ENCODE results near the gene APP.
A peak's percentile ranks its signal among the peaks of the same experiment; 100 is the strongest.

APP gene

DNA sequence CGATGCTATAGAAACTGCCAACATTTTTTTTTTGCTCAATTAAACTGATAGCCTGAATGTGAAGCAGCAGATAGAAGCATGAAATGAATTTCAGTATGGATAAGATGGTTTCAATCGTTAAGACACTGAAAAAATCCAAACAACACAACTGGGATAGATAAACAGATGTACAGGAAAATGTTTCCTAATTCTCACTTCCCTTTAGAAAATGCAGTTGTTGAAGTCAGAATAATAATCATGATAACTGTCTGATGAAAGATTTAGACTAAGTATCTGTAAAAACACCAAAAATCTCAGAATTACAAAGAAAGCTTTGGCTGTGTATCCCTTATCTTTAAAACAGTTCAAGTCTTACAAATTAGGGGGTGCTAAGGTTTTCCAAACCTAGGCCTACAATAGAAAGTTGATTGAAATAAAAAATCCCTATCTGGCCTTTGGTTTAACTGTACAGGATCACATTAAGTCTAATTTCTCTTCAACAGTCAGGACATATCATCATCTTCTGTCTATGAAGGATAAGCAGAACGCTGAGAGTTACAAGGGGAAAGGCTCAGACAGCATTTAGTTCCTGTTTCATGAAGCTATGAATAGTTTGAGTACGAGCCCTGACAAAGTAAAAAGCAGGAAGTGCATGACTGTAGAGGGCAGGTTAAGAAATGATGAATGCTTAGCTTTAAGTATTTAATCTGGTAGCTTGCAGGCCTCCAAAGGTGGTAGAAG, 203.2 kb downstream of the APP start:
- peak in 1 of 6 experiments; percentile 10 for DNase-seq

DNA sequence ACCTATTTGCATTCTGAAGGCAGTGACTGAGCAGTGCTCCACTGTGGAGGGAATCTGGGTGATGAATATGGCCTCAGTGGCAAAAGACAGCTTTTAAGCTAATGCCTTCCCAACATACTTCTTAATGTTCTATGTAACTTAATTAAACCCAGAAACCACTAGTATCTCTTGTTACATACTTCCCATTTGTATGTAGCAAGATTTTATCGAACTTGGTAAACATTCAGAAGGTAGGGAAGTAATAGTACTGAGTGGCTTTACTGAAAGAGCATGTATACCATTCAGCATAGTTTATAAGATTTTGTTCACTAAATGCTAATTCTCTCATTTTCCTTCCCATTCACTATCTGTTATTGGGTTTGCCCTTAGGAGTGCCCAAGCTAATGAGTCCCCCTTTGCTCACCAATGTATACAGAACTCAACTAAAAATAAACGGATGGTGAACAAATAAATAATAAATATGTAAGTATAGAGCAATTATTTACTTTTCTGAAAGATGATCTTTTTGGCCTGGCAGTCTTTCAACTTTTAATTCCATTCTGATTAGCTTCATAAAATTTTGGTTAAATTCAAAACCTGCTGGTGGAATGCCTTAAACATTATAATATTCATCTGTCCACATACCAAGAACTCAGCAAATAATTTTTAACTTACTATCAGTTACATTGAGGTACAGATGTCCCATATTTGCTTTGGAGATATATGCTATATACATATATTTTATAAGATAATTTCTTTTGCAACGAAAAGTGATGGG, 204.4 kb downstream of the APP start:
- DNase-seq = no peak

DNA sequence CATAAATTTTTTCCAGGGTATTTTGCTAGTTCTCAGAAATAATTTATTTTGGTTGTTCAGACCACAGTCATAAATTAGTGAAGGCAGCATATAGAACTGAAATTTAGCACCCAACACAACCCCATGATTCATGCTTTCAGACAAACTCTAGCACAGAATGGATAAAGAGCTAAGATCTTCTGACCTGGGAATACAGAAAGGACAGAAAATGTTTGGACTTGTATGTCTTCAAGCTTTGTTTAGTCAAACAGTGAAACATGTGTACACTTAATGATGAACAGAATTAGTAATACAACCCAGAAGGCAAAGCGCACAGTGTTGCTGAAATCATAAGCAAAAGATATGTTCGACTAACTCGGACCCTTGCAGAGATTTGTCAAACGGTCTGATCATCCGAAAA, 205.6 kb downstream of the APP start:
- no peak for DNase-seq

DNA sequence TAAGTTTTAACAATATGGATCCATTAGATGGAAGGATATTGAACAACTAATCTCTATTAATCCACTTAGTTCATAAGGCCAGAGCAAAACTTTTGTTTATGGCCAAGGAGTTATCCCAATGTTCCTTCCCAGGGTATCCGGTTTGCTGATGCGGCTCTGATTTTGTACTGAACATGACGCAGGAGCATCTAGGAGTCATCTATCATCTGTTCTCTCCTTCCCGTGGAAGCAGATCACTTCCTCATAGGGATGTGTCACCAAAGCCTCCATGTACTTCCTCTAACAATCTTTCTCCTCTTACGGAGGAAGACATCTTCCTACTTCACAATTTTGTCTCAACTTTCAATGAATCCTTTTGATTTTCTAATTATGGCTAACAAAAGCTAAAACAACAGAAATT, 206.6 kb downstream of the APP start:
- no peak for DNase-seq

DNA sequence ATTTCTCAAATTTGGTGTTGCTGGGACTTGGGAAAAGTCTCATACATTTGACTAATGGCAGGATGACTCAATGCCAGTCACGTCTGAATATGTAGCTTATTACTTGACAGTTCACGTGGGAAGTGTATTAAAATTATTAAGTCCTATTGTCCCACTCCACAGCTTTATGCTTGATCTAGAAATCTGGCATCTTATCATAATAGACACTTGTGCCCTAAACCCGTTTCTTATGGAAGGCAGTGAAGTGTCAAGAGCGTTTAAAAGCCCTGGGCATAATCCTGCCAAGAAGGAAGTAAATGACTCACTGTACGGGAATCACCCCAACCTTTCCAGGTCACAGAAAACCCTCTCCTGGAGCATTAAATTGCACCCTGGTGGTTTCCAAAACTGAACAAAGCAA, 207.4 kb downstream of the APP start:
- no peak for DNase-seq

DNA sequence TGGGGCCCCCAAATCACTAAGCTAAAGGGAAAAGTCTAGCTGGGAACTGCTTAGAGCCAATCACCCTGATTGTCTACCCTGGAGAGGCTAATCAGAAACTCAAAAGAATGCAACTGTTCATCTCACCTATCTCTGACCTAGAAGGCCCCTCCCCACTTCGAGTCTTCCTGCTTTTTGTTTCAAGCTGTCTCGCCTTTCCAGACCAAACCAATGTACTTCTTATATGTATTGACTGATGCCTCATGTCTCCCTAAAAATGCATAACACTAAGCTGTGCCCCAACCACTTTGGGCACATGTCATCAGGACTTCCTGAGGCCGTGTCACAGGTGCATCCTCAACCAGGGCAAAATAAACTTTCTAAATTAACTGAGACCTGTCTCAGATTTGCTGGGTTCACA, 209.5 kb downstream of the APP start:
- no peak for DNase-seq

DNA sequence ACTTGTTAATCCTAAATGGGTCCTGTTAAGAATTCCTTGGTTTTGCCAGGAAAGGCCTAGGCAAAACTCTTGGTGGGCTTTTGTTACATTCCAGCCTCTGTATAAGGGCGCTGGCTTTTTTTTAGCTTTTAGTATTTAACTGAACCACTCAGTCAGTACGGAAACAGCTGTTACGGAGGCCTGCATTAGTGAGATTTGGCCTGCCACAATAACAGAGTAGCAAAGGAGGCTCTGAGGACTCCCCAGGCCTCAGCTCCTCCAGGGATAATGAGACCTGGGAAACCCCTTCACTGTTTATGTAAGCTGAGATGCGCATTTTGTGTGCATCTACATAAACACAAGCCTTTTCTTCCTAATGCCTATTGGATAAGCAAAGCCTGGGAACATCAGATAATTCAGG, 210.2 kb downstream of the APP start:
- no peak for DNase-seq

DNA sequence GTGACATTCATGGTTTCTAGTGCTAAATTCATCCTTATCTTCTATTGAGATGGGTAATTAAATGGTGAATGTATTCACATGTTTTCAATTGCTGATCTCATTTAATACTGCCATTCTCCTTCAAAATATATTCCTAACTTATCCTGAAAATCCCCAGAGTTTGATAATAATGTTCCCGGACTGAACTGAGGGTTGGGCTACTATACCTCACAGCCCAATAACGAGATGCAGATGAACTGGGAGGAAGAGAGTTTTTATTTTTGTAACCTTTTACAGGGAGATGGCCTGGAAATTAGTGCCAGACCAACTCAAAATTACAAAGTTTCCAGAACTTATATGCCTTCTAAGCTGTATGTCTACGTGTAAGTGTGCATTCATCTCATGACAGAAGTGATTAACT, 210.8 kb downstream of the APP start:
- DNase-seq = no peak

DNA sequence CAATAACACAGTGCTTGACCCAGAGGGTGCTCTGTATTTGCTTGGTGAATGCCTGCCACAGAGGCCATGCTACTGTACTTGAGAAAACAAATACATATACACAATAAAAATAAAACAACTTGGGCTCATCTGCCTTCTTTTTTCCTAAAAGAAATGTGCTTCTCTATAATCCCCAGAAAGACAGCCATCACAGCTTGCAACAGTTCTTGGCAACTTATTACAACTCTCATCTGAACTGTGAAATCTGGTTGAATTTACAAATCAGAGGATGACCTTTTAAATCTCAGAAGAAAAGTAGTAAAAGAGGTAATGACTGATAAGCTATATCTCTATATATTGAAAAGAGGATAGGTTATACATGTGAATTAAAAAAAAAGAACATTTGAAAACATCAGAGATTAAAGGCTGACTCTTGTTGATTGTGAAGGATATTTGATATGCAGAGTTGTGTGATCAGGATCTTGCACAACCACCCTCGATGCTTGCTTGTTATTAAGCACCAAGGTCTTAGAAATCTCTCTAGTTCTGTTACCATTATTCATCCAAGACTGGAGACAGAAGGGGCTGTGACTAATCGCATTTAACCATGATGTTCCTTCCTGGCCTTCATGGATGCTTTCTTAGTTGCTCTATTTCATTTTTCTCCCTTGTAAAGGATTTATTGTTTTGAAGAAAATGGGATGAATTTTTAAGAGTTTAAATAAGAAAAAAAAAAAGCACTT, 213.4 kb downstream of the APP start:
- no peak for DNase-seq

DNA sequence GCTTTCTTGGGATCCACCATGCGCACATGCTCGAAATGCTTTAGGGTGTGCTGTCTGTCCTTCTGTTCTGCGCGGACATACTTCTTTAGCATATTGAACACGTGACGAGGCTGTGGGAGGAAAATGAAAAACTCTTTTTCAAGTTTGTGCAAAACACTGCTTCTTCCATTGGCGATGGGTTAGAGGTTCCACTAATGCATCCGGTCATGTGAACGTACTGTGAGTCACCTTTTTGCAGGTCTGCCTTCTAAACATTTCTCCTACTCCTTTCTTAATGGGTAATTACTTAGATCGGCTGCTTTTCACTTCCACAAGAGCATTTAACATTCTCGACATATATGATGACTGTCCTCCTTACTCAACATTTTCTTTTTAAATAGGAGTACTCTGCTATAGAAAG, 214.9 kb downstream of the APP start:
- DNase-seq = no peak

DNA sequence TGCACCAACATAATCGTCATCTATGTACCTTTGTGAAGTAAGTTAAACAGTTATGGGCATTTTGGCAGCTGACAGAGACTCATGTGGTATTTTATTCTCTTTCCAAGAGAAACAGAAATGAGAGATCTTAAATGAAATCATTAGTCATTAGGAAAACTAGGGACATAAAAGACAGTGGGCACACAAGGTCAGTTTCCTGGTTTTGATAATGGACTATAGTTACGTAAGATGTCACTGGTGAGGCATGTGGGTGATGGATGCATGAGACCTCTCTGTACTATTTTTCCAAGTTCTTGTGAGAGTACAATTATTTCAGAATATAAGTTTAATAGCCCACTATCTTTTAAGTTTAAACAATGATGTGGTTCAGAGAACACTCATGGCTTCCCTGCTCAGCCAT, 216.9 kb downstream of the APP start:
- DNase-seq = no peak

DNA sequence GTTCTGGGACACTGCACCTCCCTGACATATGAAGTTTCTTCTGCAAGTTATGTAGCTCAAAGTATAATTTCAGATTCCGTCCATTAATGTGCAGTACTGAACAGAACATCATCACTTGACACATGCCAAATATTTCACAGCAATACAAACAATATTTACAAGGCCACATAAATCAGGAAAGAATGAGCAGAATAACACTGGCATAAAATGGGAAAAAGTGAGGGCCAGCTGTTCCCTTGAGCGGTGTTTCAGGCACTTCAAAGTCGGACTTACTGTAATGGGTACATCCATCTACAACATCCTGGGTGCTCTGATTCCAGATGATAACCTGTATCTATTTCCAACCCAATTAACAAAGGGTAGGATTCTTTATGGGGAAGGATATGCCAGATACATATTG, 217.4 kb downstream of the APP start:
- DNase-seq = no peak

DNA sequence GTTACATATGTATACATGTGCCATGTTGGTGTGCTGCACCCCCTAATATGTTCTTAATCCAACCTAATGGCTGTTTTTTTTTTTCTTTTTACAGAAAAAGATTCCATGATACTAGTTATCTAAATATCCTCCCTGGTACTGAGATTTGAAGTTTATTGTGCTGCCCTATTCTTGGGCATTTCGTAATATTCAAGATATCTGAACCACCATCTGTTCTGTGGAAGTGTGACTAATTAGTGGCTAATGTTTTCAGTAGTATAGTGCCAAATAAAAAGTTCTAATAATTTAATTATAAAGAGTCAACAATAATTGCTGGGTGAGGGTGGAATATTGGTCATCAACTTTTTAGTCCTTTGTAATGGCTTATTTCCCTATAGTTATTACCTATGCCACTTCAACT, 218.3 kb downstream of the APP start:
- DNase-seq = no peak

DNA sequence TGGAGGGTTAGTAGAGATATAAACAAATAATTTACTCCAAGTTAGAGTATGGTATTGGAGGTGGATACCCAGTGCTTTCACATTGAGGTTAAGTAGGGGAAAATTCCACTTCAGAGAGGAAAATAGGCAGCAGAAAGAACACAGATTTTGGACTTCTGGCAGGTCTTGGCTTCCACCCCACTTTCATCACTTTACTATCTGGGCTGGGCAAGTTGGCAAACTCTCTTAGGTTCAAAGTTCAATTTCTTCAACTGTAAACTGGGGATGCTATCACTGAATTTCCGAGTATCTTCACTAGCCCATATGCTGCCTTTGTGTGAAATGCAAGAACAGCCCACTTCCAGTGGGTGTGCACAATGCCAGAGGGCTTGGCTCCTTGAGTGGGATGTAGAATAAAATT, 220.9 kb downstream of the APP start:
- no peak for DNase-seq

DNA sequence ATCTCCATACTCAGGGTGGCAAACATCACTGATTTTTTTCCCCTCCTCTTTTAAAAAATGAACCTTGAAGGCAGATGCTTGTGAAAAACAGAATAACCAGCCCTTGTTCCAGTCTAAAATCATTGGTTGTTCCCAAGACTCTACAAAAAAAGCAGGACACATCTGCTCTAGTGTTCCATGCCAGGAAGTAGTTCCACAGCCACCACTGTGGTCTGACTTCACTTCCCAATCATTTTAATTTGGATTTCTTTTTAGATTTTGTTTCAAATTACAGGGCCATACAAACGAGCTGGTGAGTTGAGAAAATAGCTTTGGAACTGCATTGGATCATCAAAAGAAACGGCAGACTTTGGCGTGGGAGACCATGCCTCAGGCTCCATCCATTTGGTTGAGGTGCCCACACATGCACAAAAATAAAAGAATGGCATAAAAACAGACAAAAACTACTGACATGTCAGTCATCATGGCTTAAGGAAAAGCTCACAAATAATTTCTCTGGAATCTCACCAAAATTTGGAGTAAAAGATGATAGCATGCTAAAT, 225.8 kb downstream of the APP start:
- DNase-seq = no peak

DNA sequence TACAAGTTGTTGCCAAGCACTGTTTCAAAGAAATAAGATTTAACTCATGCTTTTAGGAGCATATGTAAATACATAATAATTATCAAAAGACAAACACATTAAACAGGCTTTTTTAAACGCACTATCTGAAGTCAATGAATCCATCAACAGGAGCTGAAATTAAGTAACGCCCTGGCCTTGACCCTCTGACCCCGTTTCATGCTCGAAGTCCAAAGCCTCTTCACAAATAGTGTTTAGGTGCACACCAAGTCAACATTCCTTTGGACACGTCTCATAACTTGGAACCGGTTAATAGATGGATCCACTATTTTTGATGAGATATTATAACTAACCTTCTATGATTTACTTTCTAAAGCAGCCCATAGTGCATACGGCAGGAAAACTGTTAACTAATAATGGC, 226.5 kb downstream of the APP start:
- DNase-seq = no peak

DNA sequence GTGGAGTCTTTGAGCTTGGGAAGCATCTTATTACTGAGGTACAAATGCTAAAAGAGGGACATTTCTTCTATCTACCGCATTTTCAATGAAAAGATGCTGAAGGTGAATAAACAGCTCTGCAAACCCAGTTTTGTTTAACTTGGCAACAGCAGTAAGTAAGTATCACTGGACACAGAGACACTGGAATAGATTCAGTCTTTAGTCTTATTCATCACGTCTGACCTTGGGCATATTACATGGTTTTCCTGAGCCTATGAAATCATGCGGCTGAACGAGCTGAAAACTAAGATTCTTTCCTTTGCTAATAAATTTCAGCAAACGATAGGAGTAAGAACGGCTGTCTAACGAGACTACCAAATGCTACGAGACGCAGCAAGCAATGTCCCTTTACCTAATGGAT, 228.4 kb downstream of the APP start:
- DNase-seq = no peak

DNA sequence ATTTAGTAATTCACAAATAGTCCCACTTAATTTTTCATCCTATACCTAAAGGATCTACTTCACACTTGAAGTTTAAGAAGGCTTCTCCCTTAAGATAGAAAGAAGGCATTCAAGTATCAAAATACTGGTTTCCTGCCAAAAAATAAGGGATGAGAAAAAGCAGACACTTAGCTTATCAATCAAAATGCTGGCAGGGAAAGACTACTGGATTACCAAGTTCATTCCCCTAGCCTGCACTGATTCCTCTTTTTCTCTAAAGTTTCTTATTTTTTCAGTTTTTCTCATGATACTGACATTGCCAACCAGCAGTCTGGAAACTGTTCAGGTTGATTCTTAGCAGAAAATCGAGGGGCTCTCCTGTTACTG, 231.2 kb downstream of the APP start:
- no peak for DNase-seq

DNA sequence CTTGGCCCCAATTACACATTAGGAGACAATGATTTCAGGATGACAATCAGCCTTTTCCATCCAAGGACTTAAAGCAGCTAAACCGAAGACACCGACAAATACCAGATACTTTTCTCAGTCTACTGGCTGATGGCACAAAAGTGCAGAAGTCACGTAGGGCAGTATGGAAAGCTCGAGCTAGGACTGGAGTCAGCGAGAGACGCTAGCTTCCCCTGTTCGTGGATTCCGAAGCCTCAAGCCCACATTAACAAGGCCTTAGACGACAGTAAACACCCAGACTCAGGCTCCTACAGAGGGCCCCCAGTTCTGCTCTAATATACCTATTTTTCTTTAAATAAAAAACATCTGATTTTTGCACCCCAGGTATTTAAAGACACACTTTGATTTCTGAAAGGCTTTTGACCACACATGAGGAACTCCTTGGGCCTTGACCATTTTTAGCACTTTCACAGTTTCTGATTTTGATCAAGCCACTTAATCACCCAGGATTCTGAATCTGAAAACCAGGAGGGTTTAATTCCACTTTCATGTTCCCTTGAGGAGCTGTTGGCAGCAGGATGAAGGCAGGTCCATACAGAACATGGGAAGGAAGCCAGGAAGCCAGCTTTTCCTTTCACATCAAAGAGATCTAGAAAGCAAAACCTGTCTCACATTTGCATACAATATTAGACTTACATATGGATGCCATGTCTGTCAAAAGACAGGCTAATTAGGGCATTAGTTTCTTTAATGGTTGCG, 231.7 kb downstream of the APP start:
- no peak for DNase-seq

DNA sequence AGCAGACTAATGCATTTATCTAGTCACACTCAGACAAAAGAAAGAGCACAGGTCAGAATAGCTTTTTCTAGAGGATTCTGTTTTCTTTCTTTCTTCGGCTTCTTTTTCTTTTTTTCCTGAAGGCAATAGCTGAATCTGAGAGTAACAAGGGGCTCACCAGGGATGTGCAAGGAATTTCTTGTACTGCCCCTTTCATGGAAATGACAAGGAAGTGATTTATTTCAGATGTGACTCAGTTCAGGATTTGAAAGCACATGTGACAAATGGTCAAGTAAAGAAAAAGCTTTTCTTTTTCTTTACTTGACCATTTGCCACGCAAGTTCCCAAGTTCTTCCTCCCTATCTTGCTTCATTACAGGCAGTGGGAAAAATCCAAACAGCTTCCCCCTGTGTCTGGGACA, 233.8 kb downstream of the APP start:
- no peak for DNase-seq

DNA sequence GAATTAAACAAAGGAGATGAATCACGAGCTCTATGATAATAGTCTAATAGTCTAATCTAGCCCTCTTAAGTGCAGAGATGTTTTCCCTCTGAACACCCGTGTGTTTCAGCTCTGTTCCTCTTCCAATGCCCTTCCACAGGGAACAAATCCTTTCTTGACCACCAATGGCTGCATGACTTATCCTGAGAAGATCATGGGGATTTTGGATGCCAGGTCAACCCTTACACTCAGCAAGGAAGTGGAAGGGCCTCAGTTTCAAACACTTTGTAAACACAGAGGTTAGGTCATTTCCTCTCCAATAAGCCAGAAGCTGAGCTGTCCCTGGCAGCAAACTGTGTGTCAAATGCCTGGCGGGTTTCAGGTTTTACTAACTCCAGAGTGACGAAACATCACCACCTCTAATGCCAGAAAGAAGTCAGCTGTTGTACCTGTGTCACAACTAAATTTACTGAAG, 235.8 kb downstream of the APP start:
- DNase-seq = no peak

DNA sequence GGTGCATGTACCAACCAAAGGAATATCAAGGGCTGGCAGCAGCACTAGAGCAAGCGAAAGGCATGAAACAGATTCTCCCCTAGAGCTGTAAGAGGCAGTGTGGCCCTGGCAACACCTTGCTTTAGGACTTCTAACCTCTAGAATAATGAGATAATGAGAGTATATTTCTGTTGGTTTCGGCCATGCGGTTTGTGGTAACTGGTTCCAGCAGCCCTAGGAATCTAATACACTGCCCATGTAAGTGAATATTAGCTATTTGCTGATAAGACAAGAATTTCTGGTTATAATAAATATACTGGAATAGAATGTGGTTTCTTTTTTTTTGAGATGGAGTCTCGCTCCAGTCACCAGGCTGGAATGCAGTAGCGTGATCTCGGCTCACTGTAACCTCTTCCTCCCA, 236.4 kb downstream of the APP start:
- no peak for DNase-seq

DNA sequence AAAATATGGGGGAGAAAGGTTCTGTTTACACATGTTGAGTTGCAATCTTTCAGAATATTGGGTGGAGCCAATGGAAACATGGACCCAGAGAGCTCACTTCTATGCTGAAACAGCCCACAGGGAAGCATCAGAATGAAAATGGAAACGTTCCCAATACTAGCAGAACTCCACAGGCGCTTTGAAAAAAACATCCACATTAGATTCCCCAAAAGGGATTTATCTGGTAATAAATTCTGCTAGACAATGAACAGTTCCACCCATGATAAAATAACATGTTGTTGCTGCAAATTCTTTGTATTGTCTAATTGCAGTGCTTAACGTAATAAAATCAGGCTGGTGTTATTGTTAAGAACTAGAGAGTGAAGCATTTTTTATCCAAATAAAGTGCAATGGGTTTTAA, 238.8 kb downstream of the APP start:
- no peak for DNase-seq
